HPDE6-E6E7 (cell line): ENCODE results near the gene HIGD2A.
"Not testable (repeated sequence)": the region's sequence is repeated elsewhere in the genome, so short reads cannot be mapped to it uniquely, and the experiment has no call there.

Experiments
- DNase-seq: peaks from one replicate; pipeline ENCODE4 v3.0.0; 2011; ENCODE audit warnings: missing footprints; ENCODE audit errors: extremely low spot score

Gene HIGD2A

GRCh38 chr5:176394881-176395675, 6.5 kb downstream of the HIGD2A start:
- no peak for DNase-seq

DNA sequence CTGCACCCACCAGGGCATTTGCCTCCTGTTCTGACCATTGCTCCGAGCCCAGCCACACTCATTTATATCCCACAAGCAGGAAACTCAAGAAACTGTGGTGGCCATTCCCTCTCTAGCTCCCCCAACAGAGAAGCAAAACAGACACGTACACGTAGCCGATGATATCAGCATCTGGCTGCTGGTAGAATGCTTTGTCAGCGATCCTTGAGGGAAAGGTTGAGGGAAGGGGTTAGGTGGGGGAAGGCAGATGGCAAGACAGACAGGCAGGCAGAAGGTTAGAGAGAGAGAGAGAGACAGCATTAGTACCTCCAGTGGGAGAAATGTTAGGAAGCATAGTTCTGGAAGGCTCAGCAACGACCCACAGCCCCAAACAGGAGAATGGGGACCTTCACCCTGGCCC, 7.8 kb downstream of the HIGD2A start:
- no peak for DNase-seq

- DNase-seq: no peak
Observed at GRCh38 chr5:176397736-176398420, 9.3 kb downstream of the HIGD2A start.

- peak; percentile 36 for DNase-seq
Observed at GRCh38 chr5:176400382-176401156, 12.0 kb downstream of the HIGD2A start.

GRCh38 chr5:176401281-176402205, 13.0 kb downstream of the HIGD2A start:
- no peak for DNase-seq

DNA sequence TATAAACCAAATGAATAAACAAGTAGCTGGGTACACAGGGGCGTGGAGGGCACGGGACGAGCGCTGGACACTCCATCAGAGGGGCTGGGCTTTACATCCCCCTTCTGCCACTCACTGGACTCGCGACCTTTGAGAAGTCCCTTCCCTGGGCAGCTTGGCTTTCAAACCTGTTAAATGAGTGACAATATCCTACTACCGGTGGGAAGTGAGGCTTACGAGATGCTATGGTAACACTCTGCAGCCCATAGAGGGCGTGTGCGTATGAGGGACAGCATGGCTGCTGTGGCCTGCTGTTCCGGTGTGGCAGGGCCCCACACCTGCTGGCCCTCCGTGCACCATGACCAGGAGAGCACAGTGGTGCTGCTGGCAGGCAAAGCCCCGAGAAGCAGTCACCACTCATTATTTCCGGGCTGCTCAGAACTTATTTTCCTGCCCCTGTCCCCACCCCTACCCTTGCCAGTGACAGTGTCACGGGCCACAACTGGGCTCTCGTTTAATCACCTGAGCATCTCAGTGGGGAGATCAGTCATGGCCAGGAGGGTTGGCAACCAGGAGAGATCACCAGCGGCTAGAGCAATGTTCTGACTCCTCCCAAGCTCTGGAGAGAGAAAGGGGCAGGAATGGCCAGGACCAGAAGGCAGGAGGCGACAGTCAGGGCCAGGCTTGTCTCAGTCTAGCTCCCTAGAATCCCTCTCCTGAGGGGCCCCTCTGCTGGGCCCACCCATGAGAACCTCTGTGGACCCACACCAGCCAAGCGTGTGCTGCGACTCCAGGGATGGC, 17.3 kb downstream of the HIGD2A start:
- DNase-seq: no peak

DNA sequence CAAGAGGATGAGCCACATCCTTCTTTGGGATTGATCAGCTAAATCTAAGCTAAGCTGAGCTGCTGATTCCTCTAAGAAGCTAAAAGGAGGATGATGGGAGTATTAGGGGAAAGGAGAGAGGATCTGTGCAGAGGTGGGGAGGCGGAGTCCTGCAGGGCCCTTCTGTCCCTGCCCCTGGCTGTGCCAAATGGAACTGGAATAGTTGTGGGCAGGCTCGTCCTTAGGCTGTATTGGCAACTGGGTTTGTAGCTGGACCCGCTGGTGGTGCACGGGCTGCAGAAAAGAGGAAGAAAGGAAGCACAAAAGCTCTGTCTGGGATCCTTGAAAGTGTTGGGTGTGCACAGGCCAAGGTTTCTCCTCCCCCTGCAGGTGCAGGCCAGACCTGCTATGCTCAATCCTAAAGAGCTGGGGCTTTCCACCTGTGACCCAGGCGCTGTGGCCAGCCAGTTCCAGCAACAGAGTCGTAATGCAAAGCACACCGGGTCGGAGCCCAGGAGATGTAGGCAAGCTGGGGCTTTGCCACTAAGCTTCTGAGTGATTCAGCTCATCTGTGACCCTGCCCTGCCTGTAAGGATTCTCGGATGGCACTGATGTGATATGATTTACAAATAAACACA, 18.0 kb downstream of the HIGD2A start:
- no peak for DNase-seq

DNA sequence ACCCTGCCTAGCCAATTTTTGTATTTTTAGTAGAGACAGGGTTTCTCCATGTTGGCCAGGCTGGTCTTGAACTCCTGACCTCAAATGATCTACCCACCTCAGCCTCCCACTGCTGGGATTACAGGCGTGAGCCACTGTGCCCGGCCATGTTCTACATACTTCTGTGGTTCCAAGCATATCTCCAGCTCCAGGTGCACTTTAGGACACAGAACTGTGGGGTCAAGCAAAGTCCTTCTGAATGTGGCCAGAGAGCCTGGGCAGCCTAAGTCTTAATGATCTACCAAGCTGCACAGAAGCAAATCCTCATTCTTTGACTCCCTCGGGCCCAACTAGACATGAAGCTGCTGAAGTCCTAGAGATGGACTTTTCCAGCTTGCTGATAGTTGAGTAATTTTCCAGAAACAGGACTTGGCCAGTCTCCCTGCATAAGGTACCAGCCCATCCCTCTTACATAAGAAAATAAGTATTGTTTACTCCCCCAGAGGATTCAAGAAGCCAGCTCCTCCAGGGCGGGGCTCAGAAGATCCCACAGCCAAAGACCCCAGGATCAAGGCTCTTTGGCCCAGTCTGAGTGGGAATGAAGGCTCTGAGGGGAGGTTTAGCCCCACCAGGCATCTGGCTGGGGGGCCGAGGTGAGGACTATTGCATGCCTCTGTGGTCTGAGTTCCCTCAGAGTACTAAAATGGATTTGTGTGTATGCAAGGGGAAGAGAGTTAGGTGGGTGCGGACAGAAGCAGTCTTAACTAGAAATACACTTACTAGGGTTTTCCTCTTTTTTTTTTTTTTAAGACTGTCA, 19.1 kb downstream of the HIGD2A start:
- no peak for DNase-seq

- not testable (repeated sequence) for DNase-seq
Observed at GRCh38 chr5:176408252-176408573, 19.7 kb downstream of the HIGD2A start.

DNA sequence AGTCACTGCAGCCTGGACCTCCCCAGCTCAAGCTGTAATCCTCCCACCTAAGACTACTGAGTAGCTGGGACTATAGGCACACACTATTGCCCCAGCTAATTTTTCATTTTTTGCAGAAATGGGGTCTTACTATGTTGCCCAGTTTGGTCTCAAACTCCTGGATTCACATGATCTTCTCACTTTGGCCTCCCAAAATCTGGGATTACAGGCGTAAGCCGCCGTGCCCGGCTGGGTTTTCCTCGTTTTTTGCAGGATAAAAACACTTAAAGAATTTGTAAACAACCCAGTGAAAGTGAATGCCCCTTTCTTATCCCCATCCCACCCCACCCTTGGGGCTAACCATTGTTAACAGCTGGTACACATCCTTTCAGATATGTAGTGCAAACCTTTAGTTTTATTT, 20.0 kb downstream of the HIGD2A start:
- no peak for DNase-seq

GRCh38 chr5:176409765-176410164, 21.2 kb downstream of the HIGD2A start:
- DNase-seq: no peak

- DNase-seq: peak; percentile 71
Observed at GRCh38 chr5:176410486-176411180, 22.1 kb downstream of the HIGD2A start.

DNA sequence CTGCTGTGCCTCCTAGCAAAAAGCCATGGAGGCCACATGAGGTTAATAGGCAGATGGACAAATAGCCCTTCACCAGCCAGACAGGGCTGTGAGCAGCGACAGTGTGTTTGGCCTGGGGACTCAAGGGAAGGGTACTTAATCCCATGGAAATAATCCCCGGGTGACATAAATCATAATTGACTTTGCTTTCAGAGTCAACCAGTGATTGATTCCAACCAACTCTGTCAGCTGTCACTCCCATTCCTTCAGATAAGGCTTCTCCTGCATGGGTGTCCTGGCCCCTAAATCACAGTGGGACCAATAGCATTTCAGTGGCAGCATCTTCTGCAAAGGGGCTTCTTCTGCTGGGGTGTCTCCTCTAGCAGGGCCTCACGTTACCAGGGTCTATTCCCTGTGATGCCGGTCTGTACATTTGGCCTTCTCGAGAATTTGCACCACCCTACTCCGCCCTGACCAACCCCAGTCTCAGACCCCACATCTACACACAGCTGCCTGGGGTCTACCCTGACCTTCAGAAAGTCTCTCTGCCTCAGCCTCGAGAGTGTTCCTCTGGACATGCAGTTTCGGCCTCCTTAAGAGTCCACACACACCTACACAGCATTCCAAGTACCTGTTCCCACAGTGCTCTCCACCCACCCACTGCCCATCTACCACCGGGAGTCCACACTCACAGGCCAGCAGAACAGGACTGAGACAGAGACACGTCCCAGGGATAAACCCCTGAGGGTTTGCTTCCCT, 24.1 kb downstream of the HIGD2A start:
- no peak for DNase-seq

DNA sequence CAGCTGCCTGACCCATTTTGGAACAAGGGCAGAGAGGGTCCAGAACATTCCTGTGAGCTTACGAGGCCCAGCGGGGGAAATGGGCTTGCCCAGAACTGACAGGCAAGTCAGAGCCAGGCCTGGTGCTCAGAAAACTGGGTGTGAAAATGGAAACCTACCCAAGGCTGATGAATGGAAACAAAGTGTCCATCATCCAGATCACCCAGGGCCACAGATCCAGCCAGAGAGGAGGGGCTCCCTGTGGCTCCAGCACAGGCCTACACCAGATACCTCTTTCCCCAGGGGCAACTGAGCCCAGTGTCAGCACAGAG, 24.7 kb downstream of the HIGD2A start:
- DNase-seq: peak; percentile 66

DNA sequence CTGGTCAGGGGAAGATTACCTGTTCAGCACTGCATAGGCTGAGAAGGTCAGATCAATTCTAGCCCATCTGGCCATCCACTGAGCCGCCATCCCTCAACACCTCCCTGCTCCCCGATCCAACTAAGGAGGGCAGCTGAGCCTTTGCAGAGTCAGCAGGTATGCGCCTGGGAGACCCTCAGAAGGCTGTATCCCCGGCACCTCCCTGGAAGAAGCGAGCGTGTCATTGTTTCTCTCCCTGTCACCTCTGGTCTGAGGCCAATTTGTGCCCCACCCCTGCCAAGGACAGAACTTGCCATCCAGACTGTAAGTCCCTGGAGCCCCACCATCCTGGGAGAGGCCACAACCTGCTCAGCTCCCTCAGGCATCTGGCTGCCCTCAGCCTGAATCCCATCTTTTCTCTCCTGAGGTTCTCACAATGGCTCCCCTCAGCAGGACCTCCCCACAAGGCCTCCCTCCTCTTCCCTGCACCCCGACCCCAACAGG, 25.2 kb downstream of the HIGD2A start:
- no peak for DNase-seq

DNA sequence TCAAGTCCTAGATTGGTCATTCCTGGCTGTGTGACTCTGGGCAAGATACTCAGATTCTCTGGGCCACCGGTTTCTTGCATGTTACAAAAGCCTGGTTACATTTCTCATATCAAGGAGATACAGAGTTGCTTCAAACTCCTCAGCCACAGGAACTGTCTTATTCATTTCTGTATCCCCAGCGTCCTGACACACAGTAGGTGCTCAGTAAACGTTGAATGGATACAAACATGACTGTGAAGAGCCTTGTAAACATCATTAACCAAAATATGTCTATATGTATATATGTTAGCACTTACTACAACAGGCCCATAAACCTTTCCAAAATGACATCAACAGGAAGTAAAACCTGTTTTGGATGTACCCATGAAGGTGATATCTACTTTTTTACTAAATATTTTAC, 26.2 kb downstream of the HIGD2A start:
- DNase-seq: no peak

GRCh38 chr5:176415240-176415951, 26.8 kb downstream of the HIGD2A start:
- no peak for DNase-seq
